ENCODE results near the gene THOC7. TPM values are rescaled to one million over a fixed set of nuclear protein-coding genes. Genes with fewer than 3 reads are reported as not detected.
A peak's percentile ranks its signal among the peaks of the same experiment; 100 is the strongest.

Gene THOC7
- total RNA-seq, 1 donor = 68.0 TPM

GRCh38 chr3:63847718-63848450, 15.7 kb downstream of the THOC7 start:
- no peak overlapping the region for H3K4me3 ChIP-seq (ENCODE audit: low read depth, low read length)
- DNase-seq (ENCODE audit: low read depth) = no peak
- TF ChIP-seq, protein P1, sequence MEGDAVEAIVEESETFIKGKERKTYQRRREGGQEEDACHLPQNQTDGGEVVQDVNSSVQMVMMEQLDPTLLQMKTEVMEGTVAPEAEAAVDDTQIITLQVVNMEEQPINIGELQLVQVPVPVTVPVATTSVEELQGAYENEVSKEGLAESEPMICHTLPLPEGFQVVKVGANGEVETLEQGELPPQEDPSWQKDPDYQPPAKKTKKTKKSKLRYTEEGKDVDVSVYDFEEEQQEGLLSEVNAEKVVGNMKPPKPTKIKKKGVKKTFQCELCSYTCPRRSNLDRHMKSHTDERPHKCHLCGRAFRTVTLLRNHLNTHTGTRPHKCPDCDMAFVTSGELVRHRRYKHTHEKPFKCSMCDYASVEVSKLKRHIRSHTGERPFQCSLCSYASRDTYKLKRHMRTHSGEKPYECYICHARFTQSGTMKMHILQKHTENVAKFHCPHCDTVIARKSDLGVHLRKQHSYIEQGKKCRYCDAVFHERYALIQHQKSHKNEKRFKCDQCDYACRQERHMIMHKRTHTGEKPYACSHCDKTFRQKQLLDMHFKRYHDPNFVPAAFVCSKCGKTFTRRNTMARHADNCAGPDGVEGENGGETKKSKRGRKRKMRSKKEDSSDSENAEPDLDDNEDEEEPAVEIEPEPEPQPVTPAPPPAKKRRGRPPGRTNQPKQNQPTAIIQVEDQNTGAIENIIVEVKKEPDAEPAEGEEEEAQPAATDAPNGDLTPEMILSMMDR (IDR thresholded peaks at IDR 0.05; ENCODE audit: insufficient read depth, low read length) = no peak

- TF ChIP-seq, protein P1 (IDR thresholded peaks at IDR 0.05; ENCODE audit: insufficient read depth, low read length) = no peak
- DNase-seq (ENCODE audit: low read depth) = no peak
These were observed 18.4 kb downstream of the THOC7 start for GRCh38 chr3:63845215-63845614.

GRCh38 chr3:63842127-63842526, 21.5 kb downstream of the THOC7 start:
- H3K4me3 ChIP-seq (ENCODE audit: low read depth, low read length) = no peak overlapping the region
- TF ChIP-seq, protein P1 (IDR thresholded peaks at IDR 0.05; ENCODE audit: insufficient read depth, low read length) = no peak
- DNase-seq (ENCODE audit: low read depth) = no peak

More at GRCh38 chr3:63845215-63845614, 18.4 kb downstream of the THOC7 start:
- no peak overlapping the region for H3K4me3 ChIP-seq (ENCODE audit: low read depth, low read length)

GRCh38 chr3:63841704-63842103, 21.9 kb downstream of the THOC7 start:
- no peak overlapping the region for H3K4me3 ChIP-seq (ENCODE audit: low read depth, low read length)
- no peak for DNase-seq (ENCODE audit: low read depth)
- TF ChIP-seq, protein P1 (IDR thresholded peaks at IDR 0.05; ENCODE audit: insufficient read depth, low read length) = no peak

DNA sequence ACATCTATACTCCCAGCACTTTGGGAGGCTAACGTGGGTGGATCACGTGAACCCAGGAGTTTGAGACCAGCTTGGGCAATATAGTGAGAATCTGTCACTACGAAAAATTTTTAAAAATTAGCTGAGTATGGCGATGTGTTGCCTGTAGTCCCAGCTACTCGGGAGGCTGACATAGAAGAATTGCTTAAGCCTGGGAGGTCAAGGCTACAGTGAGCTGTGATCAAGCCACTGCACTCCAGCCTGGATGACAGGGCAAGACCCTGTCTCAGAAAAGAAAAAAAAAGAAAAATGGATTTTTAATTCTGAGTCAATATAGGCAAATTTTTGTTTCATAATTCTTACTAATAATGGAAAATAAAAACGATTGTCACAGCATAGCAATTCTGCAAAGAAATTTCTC, 31.2 kb downstream of the THOC7 start:
- H3K4me3 ChIP-seq (ENCODE audit: low read depth, low read length) = no peak overlapping the region
- TF ChIP-seq, protein P1 (IDR thresholded peaks at IDR 0.05; ENCODE audit: insufficient read depth, low read length) = no peak
- no peak for DNase-seq (ENCODE audit: low read depth)

DNA sequence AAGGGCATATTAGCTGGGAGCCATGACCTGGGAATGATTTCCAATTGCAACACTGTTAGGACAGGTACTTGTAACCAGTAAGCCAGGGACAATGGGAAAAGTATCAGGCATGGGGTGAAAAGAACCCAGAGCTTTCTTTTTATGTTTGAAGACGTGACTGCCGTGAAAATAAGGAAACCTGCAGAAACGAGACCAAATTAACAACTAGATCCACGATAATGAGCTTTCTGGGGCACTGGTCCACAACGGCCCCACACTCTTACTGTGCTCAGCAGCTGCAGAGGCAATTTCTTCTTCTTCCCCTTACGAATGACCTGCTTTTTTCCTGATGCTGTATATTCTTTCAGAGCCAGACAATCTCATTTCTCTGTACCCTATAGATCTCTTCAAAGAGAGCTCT, 33.1 kb downstream of the THOC7 start:
- TF ChIP-seq, protein P1 (IDR thresholded peaks at IDR 0.05; ENCODE audit: insufficient read depth, low read length) = no peak
- DNase-seq (ENCODE audit: low read depth) = no peak
- no peak overlapping the region for H3K4me3 ChIP-seq (ENCODE audit: low read depth, low read length)

- TF ChIP-seq, protein P1 (IDR thresholded peaks at IDR 0.05; ENCODE audit: insufficient read depth, low read length) = no peak
- peak; percentile 43 for DNase-seq (ENCODE audit: low read depth)
- H3K4me3 ChIP-seq (ENCODE audit: low read depth, low read length) = no peak overlapping the region
These were observed 39.3 kb downstream of the THOC7 start for GRCh38 chr3:63824309-63824708.
